Kidney (tissue), 14 donors: ENCODE measurements around the gene B4GALT4. TPM values are rescaled to one million over a fixed set of nuclear protein-coding genes. Genes with fewer than 3 reads are reported as not detected.

Experiments
- DNase-seq, 5 donors: peaks; one replicate each; pipeline ENCODE4 v3.0.0-alpha.2; 2013 to 2020
- FAIRE-seq: peaks from 2 replicates; lab custom pipeline; 2012; peaks lifted over from hg19 to GRCh38; lab: Jason Lieb, UNC
- H3K27ac ChIP-seq, 2 donors: one replicate each; pipeline ENCODE4 v1.7.0; 2013; ENCODE audit warnings: low read depth in 2 of 2, low read length in 2 of 2, inconsistent platforms in 1 of 2
- H3K27me3 ChIP-seq: one replicate; pipeline ENCODE4 v1.7.1; 2013; ENCODE audit warnings: low read length, inconsistent platforms; ENCODE audit not compliant: control insufficient read depth, insufficient read depth
- H3K36me3 ChIP-seq, 3 donors: one replicate each; pipeline versions ENCODE4 v1.7.0 to v1.7.1; 2013; ENCODE audit warnings: low read length in 3 of 3, control low read depth in 1 of 3, inconsistent platforms in 1 of 3; ENCODE audit not compliant: insufficient read depth in 3 of 3, control insufficient read depth in 2 of 3
- H3K4me1 ChIP-seq, 3 donors: one replicate each; pipeline versions ENCODE4 v1.7.0 to v1.7.1; 2013; ENCODE audit warnings: low read length in 3 of 3, inconsistent platforms in 1 of 3, low read depth in 1 of 3; ENCODE audit not compliant: control insufficient read depth in 2 of 3, insufficient read depth in 2 of 3
- H3K4me3 ChIP-seq, 3 donors: one replicate each; pipeline versions ENCODE4 v1.7.0 to v1.8.1; 2013; ENCODE audit warnings: low read length in 3 of 3, control low read depth in 1 of 3, inconsistent platforms in 1 of 3
- H3K9ac ChIP-seq, 3 donors: one replicate each; pipeline versions ENCODE4 v1.7.0 to v1.7.1; 2013; ENCODE audit warnings: low read length in 3 of 3, control low read depth in 1 of 3, inconsistent platforms in 1 of 3
- H3K9me3 ChIP-seq, 3 donors: one replicate each; pipeline versions ENCODE4 v1.7.0 to v1.7.1; 2013; ENCODE audit warnings: low read length in 3 of 3, control low read depth in 1 of 3, inconsistent platforms in 1 of 3; ENCODE audit not compliant: control insufficient read depth in 2 of 3, insufficient read depth in 1 of 3
- intact Hi-C: fragments of 100-400 bp; cut with DNase I; formaldehyde crosslinking; loops from one replicate; pipeline ENCODE4 v1.11.1; 2022
- polyA plus RNA-seq: library from polyadenylated mRNA; stranded (reverse); fragments of 350-450 nt; fragmentation: Illumina TruSeq; extraction: RNeasy Lipid Tissue Mini Kit (QIAGEN cat#74804); gene quantifications from one replicate; pipeline ENCODE4 v1.2.3, GENCODE V29; 2014; ENCODE audit warnings: low read depth, low replicate concordance; ENCODE audit not compliant: insufficient read depth
- total RNA-seq: library from RNA; stranded (reverse); fragmentation: NEBNext Ultra II Directional; extraction: Animal tissue kit (Norgen Biotek cat#: 25700); gene quantifications from one replicate; pipeline ENCODE4 v1.2.1, GENCODE V29; 2021
- TF ChIP-seq, protein P1 (sequence below): IDR thresholded peaks from 3 replicates; pipeline ENCODE4 v1.5.1; 2012; ENCODE audit warnings: mild to moderate bottlenecking, moderate library complexity, borderline replicate concordance; ENCODE audit not compliant: insufficient read depth; ENCODE audit errors: extremely low read depth
- donor health status: control.
- donor health status: control.
- donor health status: control.
- donor health status: control.
- donor health status: control.
- donor health status: DM: yes; HTN: yes; CAD: no.
- donor health status: Normal renal cell carcinoma (clear cell type).

The B4GALT4 gene
- total and polyA plus RNA-seq, 2 donors from 2014 or later, result 23.1 to 29.9 TPM

GRCh38 chr3:119220970-119221667 lies 19.6 kb downstream of the B4GALT4 start:
- Histone ChIP-seq H3K4me1 (peaks cover 0 to 3% (median 0%) of the 10 kb centered on the region in 3 donors), H3K9me3 (no peaks in the 10 kb centered on the region), H3K27me3 (no peaks in the 10 kb centered on the region), H3K27ac (no peak overlapping the region), H3K36me3 (peaks cover 0 to 60% (median 26%) of the 10 kb centered on the region in 3 donors), H3K9ac (no peak overlapping the region), H3K4me3 (no peak overlapping the region)
- DNase-seq (no peak), FAIRE-seq (no peak)
- TF ChIP-seq, protein P1, sequence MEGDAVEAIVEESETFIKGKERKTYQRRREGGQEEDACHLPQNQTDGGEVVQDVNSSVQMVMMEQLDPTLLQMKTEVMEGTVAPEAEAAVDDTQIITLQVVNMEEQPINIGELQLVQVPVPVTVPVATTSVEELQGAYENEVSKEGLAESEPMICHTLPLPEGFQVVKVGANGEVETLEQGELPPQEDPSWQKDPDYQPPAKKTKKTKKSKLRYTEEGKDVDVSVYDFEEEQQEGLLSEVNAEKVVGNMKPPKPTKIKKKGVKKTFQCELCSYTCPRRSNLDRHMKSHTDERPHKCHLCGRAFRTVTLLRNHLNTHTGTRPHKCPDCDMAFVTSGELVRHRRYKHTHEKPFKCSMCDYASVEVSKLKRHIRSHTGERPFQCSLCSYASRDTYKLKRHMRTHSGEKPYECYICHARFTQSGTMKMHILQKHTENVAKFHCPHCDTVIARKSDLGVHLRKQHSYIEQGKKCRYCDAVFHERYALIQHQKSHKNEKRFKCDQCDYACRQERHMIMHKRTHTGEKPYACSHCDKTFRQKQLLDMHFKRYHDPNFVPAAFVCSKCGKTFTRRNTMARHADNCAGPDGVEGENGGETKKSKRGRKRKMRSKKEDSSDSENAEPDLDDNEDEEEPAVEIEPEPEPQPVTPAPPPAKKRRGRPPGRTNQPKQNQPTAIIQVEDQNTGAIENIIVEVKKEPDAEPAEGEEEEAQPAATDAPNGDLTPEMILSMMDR, result no peak
- intact Hi-C loops, result no loop called here

DNA sequence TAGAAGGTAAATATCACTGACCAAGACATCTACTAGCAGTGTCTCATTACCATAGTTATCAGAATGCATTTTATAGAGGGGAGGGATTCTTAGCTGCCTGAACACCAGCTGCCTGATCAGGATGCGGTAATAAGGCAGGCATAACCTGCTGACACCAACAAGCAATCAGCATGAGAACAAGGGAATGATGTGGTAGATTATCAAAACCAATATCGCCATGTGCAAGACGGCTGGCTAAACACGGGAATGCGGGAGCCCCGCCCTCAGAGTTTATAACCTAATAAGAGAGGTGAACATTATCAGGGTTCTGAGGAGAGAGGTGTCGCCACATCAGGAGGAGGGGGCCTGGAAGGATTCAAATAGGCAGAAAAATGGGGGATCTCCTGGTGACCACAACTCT lies 20.5 kb downstream of the B4GALT4 start:
- H3K36me3 ChIP-seq, result peaks cover 0 to 64% (median 32%) of the 10 kb centered on the region in 3 donors
- TF ChIP-seq, protein P1, result no peak
- H3K9me3 ChIP-seq, result no peaks in the 10 kb centered on the region
- H3K4me3 ChIP-seq, result no peak overlapping the region
- peaks cover 0 to 3% (median 0%) of the 10 kb centered on the region in 3 donors for H3K4me1 ChIP-seq
- no peak overlapping the region for H3K9ac ChIP-seq
- intact Hi-C loops, result no loop called here
- FAIRE-seq (no peak), DNase-seq (no peak)
- no peak overlapping the region for H3K27ac ChIP-seq
- H3K27me3 ChIP-seq, result no peaks in the 10 kb centered on the region

DNA sequence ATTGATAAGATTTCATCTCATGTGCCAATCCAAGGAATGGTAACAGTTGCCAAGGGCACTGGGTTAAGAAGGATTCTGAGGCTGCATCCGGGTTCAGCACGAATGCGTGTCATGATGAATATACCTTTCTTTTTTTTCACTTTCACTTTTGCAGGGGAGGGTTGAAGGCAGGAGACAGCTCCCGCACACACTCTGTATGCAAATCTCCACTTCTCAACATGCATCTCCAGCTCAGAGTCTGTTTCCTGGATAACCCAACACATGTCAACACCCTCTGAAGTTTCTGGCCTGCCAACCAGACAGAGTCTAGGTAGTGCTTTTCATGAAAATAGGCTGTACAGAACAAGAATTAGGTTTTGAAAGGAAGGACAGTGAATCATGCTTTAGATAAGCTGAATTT lies 21.6 kb downstream of the B4GALT4 start:
- Histone ChIP-seq H3K27ac (no peak overlapping the region), H3K4me3 (no peak overlapping the region), H3K36me3 (peaks cover 0 to 70% (median 36%) of the 10 kb centered on the region in 3 donors), H3K9ac (no peak overlapping the region), H3K9me3 (no peaks in the 10 kb centered on the region), H3K27me3 (no peaks in the 10 kb centered on the region), H3K4me1 (peaks cover 0 to 3% (median 0%) of the 10 kb centered on the region in 3 donors)
- no peak for FAIRE-seq
- intact Hi-C loops, result no loop called here
- DNase-seq, result no peak
- TF ChIP-seq, protein P1, result no peak

DNA sequence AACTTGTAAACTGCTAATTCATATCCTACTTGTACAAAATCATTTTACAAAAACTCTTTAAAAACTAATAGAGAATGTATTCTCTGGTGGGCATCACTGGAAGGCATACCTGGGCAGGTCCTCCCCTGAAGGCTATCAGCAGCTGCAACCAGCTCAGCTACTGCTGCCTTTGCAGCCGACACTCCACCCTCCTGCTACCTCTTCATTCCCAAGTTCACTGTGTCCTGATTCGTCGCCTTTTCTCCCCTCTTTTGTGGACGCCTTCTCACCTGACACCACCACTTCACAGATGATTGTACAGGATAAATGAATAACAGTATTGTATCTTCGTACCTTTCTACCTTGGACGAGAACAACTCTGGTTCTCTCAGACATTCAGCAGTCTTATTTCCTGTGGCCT lies 28.9 kb downstream of the B4GALT4 start:
- no peak for FAIRE-seq
- Histone ChIP-seq H3K4me1 (peaks cover 0 to 34% (median 0%) of the 10 kb centered on the region in 3 donors), H3K4me3 (no peak overlapping the region), H3K27me3 (no peaks in the 10 kb centered on the region), H3K36me3 (peaks cover 4 to 35% (median 17%) of the 10 kb centered on the region in 3 donors), H3K27ac (no peak overlapping the region), H3K9ac (no peak overlapping the region), H3K9me3 (no peaks in the 10 kb centered on the region)
- intact Hi-C loops, result no loop called here
- DNase-seq, result peak in 1 of 5 donors; percentile 15
- TF ChIP-seq, protein P1, result no peak
